Measurements from ENCODE around the gene GREM2. TPM values are rescaled to one million over a fixed set of nuclear protein-coding genes. Genes with fewer than 3 reads are reported as not detected.

The GREM2 gene
- polyA plus RNA-seq, 2 of the 4 experiments (the other 2 are of a cell fraction) = 0.13 to 0.59 TPM

DNA sequence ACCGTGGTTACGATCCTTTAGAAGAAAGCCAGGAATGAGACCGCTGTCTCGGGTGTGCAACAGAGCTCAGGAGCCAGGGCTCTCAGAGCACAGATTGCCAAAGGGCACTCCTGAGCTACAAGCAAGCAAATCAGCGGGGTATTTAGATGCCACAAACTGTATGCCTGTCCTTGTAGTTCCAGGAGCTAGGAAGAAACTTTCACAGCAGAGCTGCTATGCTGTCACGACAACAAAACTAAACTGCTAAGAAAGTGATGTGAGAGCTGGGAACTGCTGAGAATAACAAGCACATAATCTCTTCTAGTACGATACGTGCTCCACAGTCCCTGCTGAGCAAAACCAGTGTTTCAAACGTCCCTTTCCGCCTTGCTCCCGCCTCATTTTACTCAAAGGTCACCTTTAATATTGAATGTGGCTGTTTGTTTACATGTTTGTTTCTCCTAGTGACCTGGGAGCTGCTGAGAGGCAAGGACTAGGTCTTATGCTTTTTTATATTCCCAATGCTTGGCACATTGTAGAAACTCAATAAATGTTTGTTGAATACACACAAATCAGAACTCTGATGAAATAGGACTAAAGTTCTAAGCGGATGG is 14.7 kb downstream of the GREM2 start:
- 28% methylated on average over 12 of the region's 12 CpGs for WGBS (ENCODE audit: missing lambda C conversion rate)
- no peak for FAIRE-seq
- Histone ChIP-seq H3K4me1 (peaks cover 16% of the 10 kb centered on the region), H3K27ac (peak overlapping the region; percentile 41 to 73), H3K4me3 (peak overlapping the region; percentile 22), H3K9me3 (no peaks in the 10 kb centered on the region), H3K4me2 (peak overlapping the region; percentile 79)
- TF ChIP-seq, protein P1, sequence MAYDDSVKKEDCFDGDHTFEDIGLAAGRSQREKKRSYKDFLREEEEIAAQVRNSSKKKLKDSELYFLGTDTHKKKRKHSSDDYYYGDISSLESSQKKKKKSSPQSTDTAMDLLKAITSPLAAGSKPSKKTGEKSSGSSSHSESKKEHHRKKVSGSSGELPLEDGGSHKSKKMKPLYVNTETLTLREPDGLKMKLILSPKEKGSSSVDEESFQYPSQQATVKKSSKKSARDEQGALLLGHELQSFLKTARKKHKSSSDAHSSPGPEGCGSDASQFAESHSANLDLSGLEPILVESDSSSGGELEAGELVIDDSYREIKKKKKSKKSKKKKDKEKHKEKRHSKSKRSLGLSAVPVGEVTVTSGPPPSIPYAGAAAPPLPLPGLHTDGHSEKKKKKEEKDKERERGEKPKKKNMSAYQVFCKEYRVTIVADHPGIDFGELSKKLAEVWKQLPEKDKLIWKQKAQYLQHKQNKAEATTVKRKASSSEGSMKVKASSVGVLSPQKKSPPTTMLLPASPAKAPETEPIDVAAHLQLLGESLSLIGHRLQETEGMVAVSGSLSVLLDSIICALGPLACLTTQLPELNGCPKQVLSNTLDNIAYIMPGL (CRISPR knock-in tag; IDR thresholded peaks at IDR 0.05; ENCODE audit: borderline replicate concordance) = no peak
- TF ChIP-seq FOXS1 (CRISPR knock-in tag; IDR thresholded peaks at IDR 0.05) = no peak
- no peak for TF ChIP-seq KDM1A (IDR thresholded peaks at IDR 0.05; ENCODE audit: low read depth)
- TF ChIP-seq MYC (IDR thresholded peaks at IDR 0.05; ENCODE audit: borderline replicate concordance, low read length) = no peak
- no peak for TF ChIP-seq CBX2 (IDR thresholded peaks at IDR 0.05; ENCODE audit: borderline replicate concordance, low read depth)
- TF ChIP-seq NR3C1 (IDR thresholded peaks at IDR 0.05) = no peak
- no peak for TF ChIP-seq FOSL2 (IDR thresholded peaks at IDR 0.05)
- TF ChIP-seq FOSL2 (CRISPR knock-in tag; IDR thresholded peaks at IDR 0.05) = no peak
- no peak for TF ChIP-seq HOXA7 (CRISPR knock-in tag; IDR thresholded peaks at IDR 0.05)
- TF ChIP-seq RARB (CRISPR knock-in tag; IDR thresholded peaks at IDR 0.05) = no peak
- TF ChIP-seq FOSB (CRISPR knock-in tag; IDR thresholded peaks at IDR 0.05) = no peak
- TF ChIP-seq NFE2L2 (conservative IDR thresholded peaks at IDR 0.05; ENCODE audit: low read length) = no peak
- TF ChIP-seq RAD21 (conservative IDR thresholded peaks at IDR 0.05 in 1 of 2, IDR thresholded peaks at IDR 0.05 in 1 of 2) = no peak
- TF ChIP-seq EHF (CRISPR knock-in tag; IDR thresholded peaks at IDR 0.05) = no peak
- TF ChIP-seq EHMT2 (IDR thresholded peaks at IDR 0.05; ENCODE audit: low read depth) = no peak
- no peak for TF ChIP-seq HOXB13 (CRISPR knock-in tag; IDR thresholded peaks at IDR 0.05; ENCODE audit: low read depth)
- TF ChIP-seq RNF2 (IDR thresholded peaks at IDR 0.05; ENCODE audit: borderline replicate concordance, low read depth) = no peak
- TF ChIP-seq HOXB5 (CRISPR knock-in tag; IDR thresholded peaks at IDR 0.05) = no peak
- no peak for TF ChIP-seq ZSCAN20 (CRISPR knock-in tag; IDR thresholded peaks at IDR 0.05)
- TF ChIP-seq TP53 (CRISPR knock-in tag; IDR thresholded peaks at IDR 0.05) = no peak
- ChIA-PET POLR2A (no interaction called here), CTCF (interaction anchor here (0.8 to 3.6 kb wide), 3 partner anchors 12 to 570 kb away, joined by 3 to 17 read pairs (median 3); no protein-coding TSS in a partner anchor)
- DNase-seq (ENCODE audit: low read depth in 1 of 2, low spot score in 1 of 2) = peak in 1 of 2 experiments; percentile 14
- ATAC-seq = peak; percentile 86

DNA sequence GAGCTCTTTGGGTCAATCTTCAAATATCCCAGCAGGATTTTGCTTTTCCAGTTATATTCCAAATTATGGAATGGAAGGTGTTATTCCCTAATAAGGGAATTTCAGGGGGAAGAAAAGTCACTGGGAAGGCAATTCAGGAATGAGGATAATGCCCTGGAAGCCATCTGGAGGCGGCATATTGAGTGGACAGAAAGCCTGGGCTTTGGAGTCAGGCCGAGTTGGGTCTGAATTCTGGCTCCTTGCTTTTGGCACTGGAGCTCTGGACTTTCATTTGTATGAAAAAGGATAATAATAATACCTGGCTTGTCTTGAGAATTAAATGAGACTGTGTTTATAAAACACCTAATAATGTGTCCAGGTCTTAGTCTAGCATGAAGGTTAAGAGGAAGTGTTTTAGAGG is 16.5 kb downstream of the GREM2 start:
- Histone ChIP-seq H3K27ac (no peak overlapping the region), H3K4me1 (peaks cover 13% of the 10 kb centered on the region), H3K4me3 (no peak overlapping the region), H3K9me3 (no peaks in the 10 kb centered on the region), H3K4me2 (no peak overlapping the region)
- no peak for TF ChIP-seq TFCP2L1 (CRISPR knock-in tag; IDR thresholded peaks at IDR 0.05)
- TF ChIP-seq HOXB5 (CRISPR knock-in tag; IDR thresholded peaks at IDR 0.05) = no peak
- no peak for TF ChIP-seq HEYL (CRISPR knock-in tag; IDR thresholded peaks at IDR 0.05)
- TF ChIP-seq ZC3H11A (IDR thresholded peaks at IDR 0.05) = no peak
- TF ChIP-seq TP53 (CRISPR knock-in tag; IDR thresholded peaks at IDR 0.05) = no peak
- ChIA-PET POLR2A (no interaction called here), CTCF (interaction anchor here (1.1 kb wide), 1 partner anchor 144 kb away, joined by 3 read pairs; no protein-coding TSS in a partner anchor)
- 85% methylated on average over 2 of the region's 2 CpGs for WGBS (ENCODE audit: missing lambda C conversion rate)
- FAIRE-seq (no peak), ATAC-seq (no peak), DNase-seq (ENCODE audit: low read depth in 1 of 2, low spot score in 1 of 2) (no peak)

DNA sequence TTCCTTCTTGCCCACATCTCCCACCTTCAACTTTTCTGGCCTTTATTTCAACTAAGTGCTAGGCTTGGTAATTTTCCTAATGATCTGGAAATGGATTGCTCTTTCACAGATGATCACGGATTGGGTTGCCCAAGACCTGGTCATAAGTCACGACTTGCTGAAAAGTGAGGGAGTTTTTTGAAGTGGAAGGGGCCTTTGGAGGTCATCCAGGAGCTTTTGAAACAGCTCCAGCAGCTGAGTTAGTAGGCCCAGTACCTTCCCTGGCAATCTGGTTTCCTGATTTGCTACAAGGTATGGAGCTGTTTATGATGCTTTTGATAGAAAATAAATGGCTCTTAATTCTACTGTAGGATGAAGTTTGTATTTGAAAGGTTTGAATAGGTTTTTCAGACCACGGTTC is 20.4 kb downstream of the GREM2 start:
- DNase-seq (ENCODE audit: low read depth in 1 of 2, low spot score in 1 of 2) = no peak
- no peak for TF ChIP-seq ZSCAN20 (CRISPR knock-in tag; IDR thresholded peaks at IDR 0.05)
- TF ChIP-seq, protein P2, sequence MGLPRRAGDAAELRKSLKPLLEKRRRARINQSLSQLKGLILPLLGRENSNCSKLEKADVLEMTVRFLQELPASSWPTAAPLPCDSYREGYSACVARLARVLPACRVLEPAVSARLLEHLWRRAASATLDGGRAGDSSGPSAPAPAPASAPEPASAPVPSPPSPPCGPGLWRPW (IDR thresholded peaks at IDR 0.05) = no peak
- TF ChIP-seq, protein P3, sequence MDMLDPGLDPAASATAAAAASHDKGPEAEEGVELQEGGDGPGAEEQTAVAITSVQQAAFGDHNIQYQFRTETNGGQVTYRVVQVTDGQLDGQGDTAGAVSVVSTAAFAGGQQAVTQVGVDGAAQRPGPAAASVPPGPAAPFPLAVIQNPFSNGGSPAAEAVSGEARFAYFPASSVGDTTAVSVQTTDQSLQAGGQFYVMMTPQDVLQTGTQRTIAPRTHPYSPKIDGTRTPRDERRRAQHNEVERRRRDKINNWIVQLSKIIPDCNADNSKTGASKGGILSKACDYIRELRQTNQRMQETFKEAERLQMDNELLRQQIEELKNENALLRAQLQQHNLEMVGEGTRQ (IDR thresholded peaks at IDR 0.05) = no peak
- TF ChIP-seq HOXA7 (CRISPR knock-in tag; IDR thresholded peaks at IDR 0.05) = no peak
- no peak for TF ChIP-seq NPAS2 (CRISPR knock-in tag; IDR thresholded peaks at IDR 0.05; ENCODE audit: borderline replicate concordance)
- TF ChIP-seq KDM1A (IDR thresholded peaks at IDR 0.05; ENCODE audit: low read depth) = no peak
- TF ChIP-seq, protein P1 (CRISPR knock-in tag; IDR thresholded peaks at IDR 0.05; ENCODE audit: borderline replicate concordance) = no peak
- CTCF ChIA-PET = no interaction called here
- WGBS (ENCODE audit: missing lambda C conversion rate) = 62% methylated on average over 3 of the region's 3 CpGs
- Histone ChIP-seq H3K27ac (no peak overlapping the region), H3K4me1 (peaks cover 9% of the 10 kb centered on the region), H3K4me2 (no peak overlapping the region), H3K9me3 (no peaks in the 10 kb centered on the region; the same call in 2 of the 3 replicates), H3K4me3 (no peak overlapping the region)
- no peak for FAIRE-seq
- no peak for ATAC-seq
- POLR2A ChIA-PET = no interaction called here

Data from A549 (cell line).